ENCODE measurements around the gene KCNT2.

DNA sequence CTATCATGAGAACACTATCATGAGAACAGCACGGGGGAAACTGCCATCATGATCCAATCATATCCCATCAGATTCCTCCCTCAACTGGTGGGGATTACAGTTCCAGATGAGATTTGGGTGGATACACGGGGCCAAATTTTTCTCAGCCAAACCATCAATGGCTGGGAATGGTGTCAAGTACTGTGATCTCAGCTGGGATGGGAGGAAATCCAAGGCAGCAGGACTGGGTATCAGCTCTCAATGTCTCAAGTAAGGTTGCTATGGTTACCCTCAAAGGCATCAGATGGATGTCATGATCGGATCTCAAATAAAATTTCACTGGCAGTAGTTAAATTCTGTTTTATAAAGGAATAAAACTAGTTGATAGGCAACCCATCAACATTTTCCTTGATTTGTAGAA is 399.0 kb downstream of the KCNT2 start:
- TF ChIP-seq, protein P1, sequence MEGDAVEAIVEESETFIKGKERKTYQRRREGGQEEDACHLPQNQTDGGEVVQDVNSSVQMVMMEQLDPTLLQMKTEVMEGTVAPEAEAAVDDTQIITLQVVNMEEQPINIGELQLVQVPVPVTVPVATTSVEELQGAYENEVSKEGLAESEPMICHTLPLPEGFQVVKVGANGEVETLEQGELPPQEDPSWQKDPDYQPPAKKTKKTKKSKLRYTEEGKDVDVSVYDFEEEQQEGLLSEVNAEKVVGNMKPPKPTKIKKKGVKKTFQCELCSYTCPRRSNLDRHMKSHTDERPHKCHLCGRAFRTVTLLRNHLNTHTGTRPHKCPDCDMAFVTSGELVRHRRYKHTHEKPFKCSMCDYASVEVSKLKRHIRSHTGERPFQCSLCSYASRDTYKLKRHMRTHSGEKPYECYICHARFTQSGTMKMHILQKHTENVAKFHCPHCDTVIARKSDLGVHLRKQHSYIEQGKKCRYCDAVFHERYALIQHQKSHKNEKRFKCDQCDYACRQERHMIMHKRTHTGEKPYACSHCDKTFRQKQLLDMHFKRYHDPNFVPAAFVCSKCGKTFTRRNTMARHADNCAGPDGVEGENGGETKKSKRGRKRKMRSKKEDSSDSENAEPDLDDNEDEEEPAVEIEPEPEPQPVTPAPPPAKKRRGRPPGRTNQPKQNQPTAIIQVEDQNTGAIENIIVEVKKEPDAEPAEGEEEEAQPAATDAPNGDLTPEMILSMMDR (IDR thresholded peaks at IDR 0.05): no peak
- TF ChIP-seq POLR2A (IDR thresholded peaks at IDR 0.05): no peak

Measured in thyroid gland (tissue), 4 donors.